GM12891 (cell line): ENCODE results near the gene NKX6-2.

Experiments used
- PAX5 ChIP-seq: IDR thresholded peaks from 2 replicates; pipeline ENCODE4 v1.6.1; 2011; ENCODE audit warnings: low read length, moderate library complexity, mild to moderate bottlenecking; ENCODE audit not compliant: insufficient read depth, severe bottlenecking
- POLR2A ChIP-seq: IDR thresholded peaks from 2 replicates; pipeline ENCODE4 v1.6.1; 2011; ENCODE audit warnings: low read depth, low read length, control low read depth
- POLR2AphosphoS5 ChIP-seq: IDR thresholded peaks from 2 replicates; pipeline ENCODE4 v1.6.1; 2011; ENCODE audit warnings: low read depth, low read length, control low read depth
- POU2F2 ChIP-seq: IDR thresholded peaks from 2 replicates; pipeline ENCODE4 v1.6.1; 2011; ENCODE audit warnings: low read depth, mild to moderate bottlenecking, control low read depth, low read length, moderate library complexity
- SPI1 ChIP-seq: IDR thresholded peaks from 2 replicates; pipeline ENCODE4 v1.6.1; 2011; ENCODE audit warnings: low read depth, low read length, control low read depth
- TAF1 ChIP-seq: IDR thresholded peaks from 2 replicates; pipeline ENCODE4 v1.6.1; 2011; ENCODE audit warnings: low read depth, low read length, control low read depth

- no peak for TF ChIP-seq TAF1
- no peak for TF ChIP-seq POLR2A
- no peak for TF ChIP-seq SPI1
- TF ChIP-seq POLR2AphosphoS5 = no peak
- no peak for TF ChIP-seq POU2F2
- TF ChIP-seq PAX5 = no peak
Observed at GRCh38 chr10:132812520-132812919, 26.6 kb upstream of the NKX6-2 start.
